Keratinocyte (primary cell): ENCODE data around the gene ACSF3. TPM values are rescaled to one million over a fixed set of nuclear protein-coding genes. Genes with fewer than 3 reads are reported as not detected.

Source experiments
- DNase-seq: peaks from one replicate; pipeline ENCODE4 v3.0.0-alpha.2; 2011; ENCODE audit warnings: low read depth, missing footprints, low spot score
- FAIRE-seq: peaks from 2 replicates; lab custom pipeline; 2011; peaks lifted over from hg19 to GRCh38; lab: Jason Lieb, UNC
- H2AFZ ChIP-seq: 2 replicates; pipeline ENCODE4 v1.6.0; 2012; ENCODE audit warnings: low read length, control low read depth, inconsistent platforms; ENCODE audit not compliant: control insufficient read depth
- H3K27ac ChIP-seq: 2 replicates; pipeline ENCODE4 v1.5.1; 2011; ENCODE audit warnings: low read length; ENCODE audit not compliant: control insufficient read depth, insufficient read depth
- H3K27me3 ChIP-seq: 3 replicates; pipeline ENCODE4 v1.6.0; 2011; ENCODE audit warnings: low read length; ENCODE audit not compliant: control insufficient read depth, insufficient read depth; ENCODE audit errors: extremely low read depth
- H3K36me3 ChIP-seq, 2 experiments: 2 replicates in 1 of 2; 3 replicates in 1 of 2; pipeline ENCODE4 v1.5.1; 2011; ENCODE audit warnings: low read length in 2 of 2, mild to moderate bottlenecking in 1 of 2; ENCODE audit not compliant: control insufficient read depth in 2 of 2, insufficient read depth in 2 of 2; ENCODE audit errors: extremely low read depth in 1 of 2
- H3K4me1 ChIP-seq: 3 replicates; pipeline ENCODE4 v1.5.1; 2011; ENCODE audit warnings: low read length; ENCODE audit not compliant: control insufficient read depth, insufficient read depth; ENCODE audit errors: extremely low read depth
- H3K4me2 ChIP-seq: 3 replicates; pipeline ENCODE4 v1.6.0; 2011; ENCODE audit warnings: low read depth, low read length; ENCODE audit not compliant: control insufficient read depth, insufficient read depth; ENCODE audit errors: extremely low read depth
- H3K4me3 ChIP-seq, 3 experiments: fragments of 200-600 bp in 1 of 3; sonication (generic) in 1 of 3; 2 replicates in 2 of 3; 3 replicates in 1 of 3; pipeline ENCODE4 v1.5.1; 2011 to 2016; ENCODE audit warnings: low read length in 3 of 3, mild to moderate bottlenecking in 3 of 3, control low read depth in 2 of 3, inconsistent platforms in 1 of 3, low read depth in 1 of 3, mixed read lengths in 1 of 3, mixed run types in 1 of 3, moderate library complexity in 1 of 3; ENCODE audit not compliant: control insufficient read depth in 2 of 3, insufficient read depth in 2 of 3; ENCODE audit errors: extremely low read depth in 1 of 3
- H3K79me2 ChIP-seq: 2 replicates; pipeline ENCODE4 v1.6.0; 2012; ENCODE audit warnings: low read length; ENCODE audit not compliant: control insufficient read depth, insufficient read depth
- H3K9ac ChIP-seq: 3 replicates; pipeline ENCODE4 v1.6.0; 2011; ENCODE audit warnings: low read length; ENCODE audit not compliant: control insufficient read depth, insufficient read depth; ENCODE audit errors: extremely low read depth
- H3K9me1 ChIP-seq: 3 replicates; pipeline ENCODE4 v1.6.0; 2011; ENCODE audit warnings: low read length; ENCODE audit not compliant: control insufficient read depth, insufficient read depth; ENCODE audit errors: extremely low read depth
- H3K9me3 ChIP-seq: 2 replicates; pipeline ENCODE4 v1.5.1; 2012; ENCODE audit warnings: low read depth, low read length; ENCODE audit not compliant: control insufficient read depth
- H4K20me1 ChIP-seq: 3 replicates; pipeline ENCODE4 v1.6.0; 2011; ENCODE audit warnings: low read length; ENCODE audit not compliant: control insufficient read depth, insufficient read depth; ENCODE audit errors: extremely low read depth
- CTCF ChIP-seq, 3 experiments: IDR thresholded peaks in 1 of 3; conservative IDR thresholded peaks in 1 of 3; optimal IDR thresholded peaks in 1 of 3; 2 replicates in 2 of 3; 3 replicates in 1 of 3; pipeline versions ENCODE3 to v1.5.1; 2011; ENCODE audit warnings: low read length in 3 of 3, mild to moderate bottlenecking in 3 of 3, moderate library complexity in 2 of 3, control low read depth in 1 of 3, inconsistent platforms in 1 of 3; ENCODE audit not compliant: insufficient read depth in 2 of 3; ENCODE audit errors: extremely low read depth in 1 of 3
- EZH2 ChIP-seq: IDR thresholded peaks from one replicate; pipeline ENCODE4 v1.6.1; 2012; ENCODE audit warnings: inconsistent platforms, mild to moderate bottlenecking, low read length, moderate library complexity
- dilution Hi-C: fragments of 300-500 bp; cut with MboI; formaldehyde crosslinking; loops from one replicate; pipeline ENCODE4 v1.7.0; 2020; ENCODE audit warnings: low sequenced_read_pairs; ENCODE audit not compliant: extremely low pct_ligation_motif_present
- polyA plus RNA-seq, 5 experiments: library from polyadenylated mRNA; depleted of rRNA in 3 of 5; stranded (reverse) in 3 of 5; stranded (forward) in 1 of 5; unstranded in 1 of 5; fragments of >200 nt; gene quantifications; 1 replicate in 1 of 5; 2 replicates in 3 of 5; 3 replicates in 1 of 5; pipeline versions ENCODE4 v1.2.1 to v1.2.3, GENCODE V29; 2011 to 2012; ENCODE audit warnings: missing spikeins in 2 of 5, low read depth in 1 of 5, low replicate concordance in 1 of 5

ACSF3 gene
- polyA plus RNA-seq, 1 donor (not counting 4 experiments of a cell fraction or from before 2014, with no cell fraction given): 13.4 TPM

- H3K4me2 ChIP-seq: no peak overlapping the region
- H3K9me3 ChIP-seq: no peaks in the 10 kb centered on the region
- no peak overlapping the region for H3K27ac ChIP-seq
- no peaks in the 10 kb centered on the region for H3K79me2 ChIP-seq
- dilution Hi-C loops: no loop called here
- H3K9me1 ChIP-seq: no peaks in the 10 kb centered on the region
- DNase-seq (no peak), FAIRE-seq (no peak)
- H3K9ac ChIP-seq: no peak overlapping the region
- no peaks in the 10 kb centered on the region for H3K27me3 ChIP-seq
- peaks cover 3 to 4% of the 10 kb centered on the region in 2 experiments for H3K36me3 ChIP-seq
- no peak overlapping the region for H2AFZ ChIP-seq
- no peaks in the 10 kb centered on the region for H3K4me1 ChIP-seq
- no peak overlapping the region for H3K4me3 ChIP-seq
- TF ChIP-seq CTCF (optimal IDR thresholded peaks at IDR 0.05 in 1 of 3, IDR thresholded peaks at IDR 0.05 in 1 of 3, conservative IDR thresholded peaks at IDR 0.05 in 1 of 3; ENCODE audit: extremely low read depth in 1 of 3, insufficient read depth in 2 of 3, low read length in 3 of 3) (no peak), EZH2 (no peak)
- H4K20me1 ChIP-seq: no peaks in the 10 kb centered on the region
Measured at GRCh38 chr16:89131783-89132182, 38.1 kb downstream of the ACSF3 start.

GRCh38 chr16:89132194-89133005, 38.7 kb downstream of the ACSF3 start:
- Histone ChIP-seq H3K4me1 (no peaks in the 10 kb centered on the region), H3K4me2 (no peak overlapping the region), H3K27ac (no peak overlapping the region), H3K36me3 (peaks cover 3 to 4% of the 10 kb centered on the region in 2 experiments), H3K9me1 (no peaks in the 10 kb centered on the region), H3K9me3 (no peaks in the 10 kb centered on the region), H4K20me1 (no peaks in the 10 kb centered on the region), H2AFZ (no peak overlapping the region), H3K4me3 (no peak overlapping the region), H3K9ac (no peak overlapping the region), H3K27me3 (no peaks in the 10 kb centered on the region), H3K79me2 (no peaks in the 10 kb centered on the region)
- TF ChIP-seq EZH2 (no peak), CTCF (optimal IDR thresholded peaks at IDR 0.05 in 1 of 3, IDR thresholded peaks at IDR 0.05 in 1 of 3, conservative IDR thresholded peaks at IDR 0.05 in 1 of 3; ENCODE audit: extremely low read depth in 1 of 3, insufficient read depth in 2 of 3, low read length in 3 of 3) (no peak)
- FAIRE-seq (no peak), DNase-seq (no peak)
- dilution Hi-C loops: no loop called here
